ENCODE data around the gene TGFBR3L. TPM values are rescaled to one million over a fixed set of nuclear protein-coding genes. Genes with fewer than 3 reads are reported as not detected.
A peak's percentile ranks its signal among the peaks of the same experiment; 100 is the strongest.
"Not testable (repeated sequence)": the region's sequence is repeated elsewhere in the genome, so short reads cannot be mapped to it uniquely, and the experiment has no call there.

TGFBR3L gene
- total RNA-seq, 1 donor from 2014 or later = 1.2 TPM

- peak in 1 of 2 experiments; percentile 71 for DNase-seq (ENCODE audit: low spot score in 2 of 2, unreplicated experiment in 2 of 2)
- TF ChIP-seq, protein P1, sequence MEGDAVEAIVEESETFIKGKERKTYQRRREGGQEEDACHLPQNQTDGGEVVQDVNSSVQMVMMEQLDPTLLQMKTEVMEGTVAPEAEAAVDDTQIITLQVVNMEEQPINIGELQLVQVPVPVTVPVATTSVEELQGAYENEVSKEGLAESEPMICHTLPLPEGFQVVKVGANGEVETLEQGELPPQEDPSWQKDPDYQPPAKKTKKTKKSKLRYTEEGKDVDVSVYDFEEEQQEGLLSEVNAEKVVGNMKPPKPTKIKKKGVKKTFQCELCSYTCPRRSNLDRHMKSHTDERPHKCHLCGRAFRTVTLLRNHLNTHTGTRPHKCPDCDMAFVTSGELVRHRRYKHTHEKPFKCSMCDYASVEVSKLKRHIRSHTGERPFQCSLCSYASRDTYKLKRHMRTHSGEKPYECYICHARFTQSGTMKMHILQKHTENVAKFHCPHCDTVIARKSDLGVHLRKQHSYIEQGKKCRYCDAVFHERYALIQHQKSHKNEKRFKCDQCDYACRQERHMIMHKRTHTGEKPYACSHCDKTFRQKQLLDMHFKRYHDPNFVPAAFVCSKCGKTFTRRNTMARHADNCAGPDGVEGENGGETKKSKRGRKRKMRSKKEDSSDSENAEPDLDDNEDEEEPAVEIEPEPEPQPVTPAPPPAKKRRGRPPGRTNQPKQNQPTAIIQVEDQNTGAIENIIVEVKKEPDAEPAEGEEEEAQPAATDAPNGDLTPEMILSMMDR (IDR thresholded peaks at IDR 0.05; ENCODE audit: unreplicated experiment) = peak; percentile 56
- no peaks in the 10 kb centered on the region for H3K27me3 Mint-ChIP-seq (ENCODE audit: low read depth)
- peaks cover 30% of the 10 kb centered on the region for H3K4me1 Mint-ChIP-seq
- no peaks in the 10 kb centered on the region for H3K36me3 Mint-ChIP-seq
- peak overlapping the region; percentile 62 for H3K4me3 Mint-ChIP-seq
- H3K9me3 Mint-ChIP-seq = no peaks in the 10 kb centered on the region
- peak overlapping the region; percentile 100 for H3K27ac Mint-ChIP-seq
Measured at GRCh38 chr19:7928741-7929701, 14.4 kb downstream of the TGFBR3L start.

- Mint-ChIP-seq H3K27ac (peak overlapping the region; percentile 100), H3K4me1 (peaks cover 28% of the 10 kb centered on the region)
- H3K36me3 Mint-ChIP-seq; DNase-seq (ENCODE audit: low spot score in 2 of 2, unreplicated experiment in 2 of 2); H3K9me3 Mint-ChIP-seq; H3K4me3 Mint-ChIP-seq; H3K27me3 Mint-ChIP-seq (ENCODE audit: low read depth): not testable (repeated sequence)
Measured at GRCh38 chr19:7930030-7930429, 15.4 kb downstream of the TGFBR3L start.

- no peaks in the 10 kb centered on the region for H3K27me3 Mint-ChIP-seq (ENCODE audit: low read depth)
- peaks cover 4% of the 10 kb centered on the region for H3K36me3 Mint-ChIP-seq
- TF ChIP-seq, protein P1 (IDR thresholded peaks at IDR 0.05; ENCODE audit: unreplicated experiment) = no peak
- no peak overlapping the region for H3K4me3 Mint-ChIP-seq
- peaks cover 26% of the 10 kb centered on the region for H3K4me1 Mint-ChIP-seq
- H3K27ac Mint-ChIP-seq = peak overlapping the region; percentile 100
- no peak for DNase-seq (ENCODE audit: low spot score in 2 of 2, unreplicated experiment in 2 of 2)
- no peaks in the 10 kb centered on the region for H3K9me3 Mint-ChIP-seq
Measured at GRCh38 chr19:7930765-7931164, 16.1 kb downstream of the TGFBR3L start.

DNA sequence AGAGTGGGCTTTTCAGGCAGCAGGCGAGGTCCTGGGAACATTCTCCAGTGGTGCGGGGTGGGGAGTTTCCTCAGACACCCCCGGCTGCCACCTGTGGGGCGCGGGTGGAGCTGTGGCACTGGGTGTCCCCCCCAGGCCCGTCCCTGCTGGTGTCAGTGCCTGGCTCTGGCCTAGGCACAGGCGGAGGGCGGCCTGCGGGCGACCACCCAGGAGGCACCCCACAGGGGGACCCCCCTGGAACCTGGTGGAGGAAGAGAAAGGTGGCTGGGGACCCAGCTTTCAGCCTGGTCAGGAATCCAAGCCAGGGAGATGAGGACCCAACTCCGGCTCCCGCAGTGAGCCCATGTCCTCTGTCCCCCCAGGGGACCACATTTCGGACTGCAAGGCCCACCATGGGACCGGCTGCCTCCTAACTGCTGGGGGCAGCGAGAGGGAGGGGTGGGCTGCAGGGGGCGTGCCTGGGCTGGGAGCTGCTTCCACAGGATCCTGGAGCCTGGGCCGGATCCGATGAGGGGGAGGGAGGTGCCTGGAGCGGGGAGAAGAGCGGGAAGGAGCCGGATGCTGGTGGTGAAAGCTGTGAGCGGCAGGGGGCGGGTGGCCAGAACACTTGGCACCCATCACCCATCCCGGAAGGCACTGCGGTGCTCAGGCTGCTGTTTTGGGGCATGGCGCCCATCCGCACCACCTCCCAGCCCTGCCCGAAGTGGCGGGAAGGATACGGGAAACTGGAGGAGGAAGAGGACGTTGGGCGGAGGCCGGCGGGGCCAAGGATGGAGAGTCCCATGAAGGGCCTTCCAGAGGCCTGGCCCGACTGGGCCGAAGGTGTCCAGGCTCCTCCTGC lies 16.8 kb downstream of the TGFBR3L start:
- no peak for DNase-seq (ENCODE audit: low spot score in 2 of 2, unreplicated experiment in 2 of 2)
- Mint-ChIP-seq H3K27me3 (ENCODE audit: low read depth) (no peaks in the 10 kb centered on the region), H3K4me3 (no peak overlapping the region), H3K27ac (peak overlapping the region; percentile 100), H3K4me1 (peaks cover 24% of the 10 kb centered on the region), H3K36me3 (peaks cover 4% of the 10 kb centered on the region), H3K9me3 (no peaks in the 10 kb centered on the region)
- TF ChIP-seq, protein P1 (IDR thresholded peaks at IDR 0.05; ENCODE audit: unreplicated experiment) = no peak

DNA sequence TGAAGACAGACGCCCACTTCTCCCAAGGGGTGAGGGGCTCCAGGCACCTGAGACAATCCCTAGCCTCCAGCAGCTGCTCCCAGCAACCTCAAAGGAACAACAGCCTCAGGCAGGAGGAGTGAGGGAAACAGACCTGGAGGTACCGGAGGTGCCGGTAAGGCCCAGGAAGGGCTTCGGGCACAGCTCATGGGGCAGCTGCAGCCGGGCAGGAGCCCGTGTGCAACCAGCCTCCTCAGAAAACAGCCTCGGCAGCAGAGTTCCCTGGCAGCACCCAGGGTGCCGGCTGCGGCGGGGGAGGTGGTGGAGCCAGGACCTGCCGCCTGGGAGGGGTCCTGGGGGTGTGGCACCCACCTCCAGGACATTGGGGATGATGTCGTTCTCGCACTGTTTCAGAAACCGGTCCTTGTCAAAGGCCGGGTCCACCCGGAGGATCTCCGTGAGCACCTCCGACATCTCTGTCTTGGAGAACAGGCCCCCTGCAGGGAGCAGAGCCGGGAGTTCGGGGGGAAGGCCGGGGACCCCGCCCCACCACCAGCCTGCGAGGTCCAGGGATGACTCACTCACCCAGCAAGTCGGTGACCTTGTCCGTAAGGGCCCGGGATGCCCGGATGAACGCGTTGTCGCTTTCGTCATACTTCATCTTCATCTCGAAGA lies 17.8 kb downstream of the TGFBR3L start:
- DNase-seq (ENCODE audit: low spot score in 2 of 2, unreplicated experiment in 2 of 2) = no peak
- no peaks in the 10 kb centered on the region for H3K9me3 Mint-ChIP-seq
- H3K4me3 Mint-ChIP-seq = no peak overlapping the region
- H3K27me3 Mint-ChIP-seq (ENCODE audit: low read depth) = no peaks in the 10 kb centered on the region
- peaks cover 20% of the 10 kb centered on the region for H3K4me1 Mint-ChIP-seq
- TF ChIP-seq, protein P1 (IDR thresholded peaks at IDR 0.05; ENCODE audit: unreplicated experiment) = no peak
- peaks cover 4% of the 10 kb centered on the region for H3K36me3 Mint-ChIP-seq
- no peak overlapping the region for H3K27ac Mint-ChIP-seq

Data from mesothelial cell of epicardium (in vitro differentiated cells).